GM23338 (cell line): ENCODE results near the gene FAM13C. TPM values are rescaled to one million over a fixed set of nuclear protein-coding genes. Genes with fewer than 3 reads are reported as not detected.

ENCODE experiments used
- ATAC-seq: fragments of 200-7000 bp; cut with Tn5 transposase; 3 replicates; pipeline ENCODE4 v1.9.1; 2020
- DNase-seq: peaks from one replicate; pipeline ENCODE4 v3.0.0-alpha.2; 2015; ENCODE audit warnings: low spot score
- H2AFZ ChIP-seq: fragments of 200-600 bp; sonication (generic); 2 replicates; pipeline ENCODE4 v1.8.0; 2016; ENCODE audit warnings: antibody characterized with exemption, mild to moderate bottlenecking, moderate library complexity
- H3F3A ChIP-seq: fragments of 200-600 bp; sonication (generic); replicated peaks from 2 replicates; pipeline ENCODE4 v1.8.0; 2017; ENCODE audit warnings: antibody characterized with exemption, mixed run types, low read depth
- H3K27ac ChIP-seq: fragments of 200-600 bp; sonication (generic); 2 replicates; pipeline ENCODE4 v1.6.1; 2016; ENCODE audit warnings: low read depth
- H3K27me3 ChIP-seq: fragments of 200-600 bp; sonication (generic); 2 replicates; pipeline ENCODE4 v1.8.0; 2016; ENCODE audit warnings: mild to moderate bottlenecking, mixed run types, moderate library complexity; ENCODE audit not compliant: insufficient read depth
- H3K36me3 ChIP-seq: fragments of 200-600 bp; sonication (generic); 2 replicates; pipeline ENCODE4 v1.8.0; 2016; ENCODE audit warnings: mild to moderate bottlenecking; ENCODE audit not compliant: insufficient read depth
- H3K4me1 ChIP-seq: fragments of 200-600 bp; sonication (generic); 2 replicates; pipeline ENCODE4 v1.8.0; 2016; ENCODE audit warnings: mild to moderate bottlenecking, moderate library complexity; ENCODE audit not compliant: insufficient read depth
- H3K4me2 ChIP-seq: fragments of 200-600 bp; sonication (generic); 2 replicates; pipeline ENCODE4 v1.7.1; 2017; ENCODE audit warnings: mixed run types
- H3K4me3 ChIP-seq: fragments of 200-600 bp; sonication (generic); 2 replicates; pipeline ENCODE4 v1.6.1; 2016; ENCODE audit warnings: mixed run types
- H3K79me2 ChIP-seq: fragments of 200-600 bp; sonication (generic); replicated peaks from 2 replicates; pipeline ENCODE4 v1.8.0; 2017; ENCODE audit warnings: mild to moderate bottlenecking; ENCODE audit not compliant: insufficient read depth
- H3K9me2 ChIP-seq: fragments of 200-600 bp; sonication (generic); 2 replicates; pipeline ENCODE4 v1.8.0; 2017; ENCODE audit not compliant: insufficient read depth
- H4K20me1 ChIP-seq: fragments of 200-600 bp; sonication (generic); replicated peaks from 2 replicates; pipeline ENCODE4 v1.8.0; 2017; ENCODE audit warnings: mild to moderate bottlenecking; ENCODE audit not compliant: insufficient read depth
- H3K27ac Mint-ChIP-seq: 2 replicates; pipeline ENCODE4 v1.8.0; 2020; ENCODE audit warnings: inconsistent platforms, mild to moderate bottlenecking, moderate library complexity, mixed read lengths
- H3K27me3 Mint-ChIP-seq: 3 replicates; pipeline ENCODE4 v1.8.0; 2022; ENCODE audit warnings: low read depth, mild to moderate bottlenecking, moderate library complexity, mixed read lengths, inconsistent platforms; ENCODE audit not compliant: insufficient read depth, poor library complexity
- H3K36me3 Mint-ChIP-seq: 3 replicates; pipeline ENCODE4 v1.8.0; 2021; ENCODE audit warnings: low read depth, mild to moderate bottlenecking, inconsistent platforms, moderate library complexity, mixed read lengths
- H3K4me1 Mint-ChIP-seq: 3 replicates; pipeline ENCODE4 v1.8.0; 2020; ENCODE audit warnings: mild to moderate bottlenecking, inconsistent platforms, mixed read lengths
- H3K4me3 Mint-ChIP-seq: 3 replicates; pipeline ENCODE4 v1.8.0; 2021; ENCODE audit warnings: moderate library complexity, mild to moderate bottlenecking, inconsistent platforms, mixed read lengths
- H3K9me3 Mint-ChIP-seq: 3 replicates; pipeline ENCODE4 v1.8.0; 2020; ENCODE audit warnings: moderate library complexity, mild to moderate bottlenecking, inconsistent platforms, mixed read lengths
- CREB1 ChIP-seq: fragments of 250-450 bp; sonication (Bioruptor Pico); IDR thresholded peaks from 2 replicates; pipeline ENCODE4 v1.5.0; 2020; ENCODE audit warnings: low read depth, mild to moderate bottlenecking, moderate library complexity
- CTCF ChIP-seq, 2 experiments: fragments of 200-600 bp in 1 of 2; sonication (generic) in 1 of 2; conservative IDR thresholded peaks; 2 replicates each; pipeline versions ENCODE4 v1.5.1 to v1.6.1; 2016 to 2017; ENCODE audit warnings: antibody characterized with exemption in 2 of 2, low read depth in 2 of 2, mild to moderate bottlenecking in 2 of 2, moderate library complexity in 1 of 2
- ETS1 ChIP-seq: IDR thresholded peaks from 2 replicates; pipeline ENCODE4 v1.6.1; 2016; ENCODE audit warnings: antibody characterized with exemption
- polyA plus RNA-seq: library from polyadenylated mRNA; unstranded; fragments of >200 nt; fragmentation: Nextera tagmentation; extraction: Ambion mirVana; gene quantifications from 2 replicates; pipeline ENCODE4 v1.2.1, GENCODE V29; 2016
- total RNA-seq: library from RNA; depleted of rRNA; stranded (reverse); fragments of >200 nt; shearing (Covaris generic); gene quantifications from 2 replicates; pipeline ENCODE4 v1.2.3, GENCODE V29; 2014
- TF ChIP-seq, protein P1 (sequence below): fragments of 250-450 bp; sonication (Bioruptor Pico); IDR thresholded peaks from 2 replicates; pipeline ENCODE4 v1.5.0; 2020; ENCODE audit warnings: mild to moderate bottlenecking, moderate library complexity

The FAM13C gene
- total and polyA plus RNA-seq, 2 experiments from 2014 or later, result 0.94 to 2.1 TPM

GRCh38 chr10:59289853-59290252, 72.5 kb downstream of the FAM13C start:
- Histone ChIP-seq H3K27ac (no peak overlapping the region), H2AFZ (peak overlapping the region; percentile 0; the same call in 1 of the 2 replicates), H3K4me2 (peak overlapping the region; percentile 66), H3K27me3 (no peaks in the 10 kb centered on the region), H3K79me2 (no peaks in the 10 kb centered on the region), H4K20me1 (no peaks in the 10 kb centered on the region), H3K4me3 (no peak overlapping the region), H3K9me2 (peaks cover 3% of the 10 kb centered on the region; the same call in 1 of the 2 replicates), H3F3A (no peaks in the 10 kb centered on the region), H3K36me3 (no peaks in the 10 kb centered on the region), H3K4me1 (peaks cover 16% of the 10 kb centered on the region; the same call in 1 of the 2 replicates)
- Mint-ChIP-seq H3K4me1 (peaks cover 23% of the 10 kb centered on the region), H3K4me3 (no peak overlapping the region), H3K27me3 (peaks cover 2% of the 10 kb centered on the region), H3K36me3 (no peaks in the 10 kb centered on the region), H3K9me3 (no peaks in the 10 kb centered on the region; the same call in 2 of the 3 replicates), H3K27ac (peak overlapping the region; percentile 16; the same call in 1 of the 2 replicates)
- DNase-seq (peak; percentile 21), ATAC-seq (peak; percentile 50)
- TF ChIP-seq, protein P1, sequence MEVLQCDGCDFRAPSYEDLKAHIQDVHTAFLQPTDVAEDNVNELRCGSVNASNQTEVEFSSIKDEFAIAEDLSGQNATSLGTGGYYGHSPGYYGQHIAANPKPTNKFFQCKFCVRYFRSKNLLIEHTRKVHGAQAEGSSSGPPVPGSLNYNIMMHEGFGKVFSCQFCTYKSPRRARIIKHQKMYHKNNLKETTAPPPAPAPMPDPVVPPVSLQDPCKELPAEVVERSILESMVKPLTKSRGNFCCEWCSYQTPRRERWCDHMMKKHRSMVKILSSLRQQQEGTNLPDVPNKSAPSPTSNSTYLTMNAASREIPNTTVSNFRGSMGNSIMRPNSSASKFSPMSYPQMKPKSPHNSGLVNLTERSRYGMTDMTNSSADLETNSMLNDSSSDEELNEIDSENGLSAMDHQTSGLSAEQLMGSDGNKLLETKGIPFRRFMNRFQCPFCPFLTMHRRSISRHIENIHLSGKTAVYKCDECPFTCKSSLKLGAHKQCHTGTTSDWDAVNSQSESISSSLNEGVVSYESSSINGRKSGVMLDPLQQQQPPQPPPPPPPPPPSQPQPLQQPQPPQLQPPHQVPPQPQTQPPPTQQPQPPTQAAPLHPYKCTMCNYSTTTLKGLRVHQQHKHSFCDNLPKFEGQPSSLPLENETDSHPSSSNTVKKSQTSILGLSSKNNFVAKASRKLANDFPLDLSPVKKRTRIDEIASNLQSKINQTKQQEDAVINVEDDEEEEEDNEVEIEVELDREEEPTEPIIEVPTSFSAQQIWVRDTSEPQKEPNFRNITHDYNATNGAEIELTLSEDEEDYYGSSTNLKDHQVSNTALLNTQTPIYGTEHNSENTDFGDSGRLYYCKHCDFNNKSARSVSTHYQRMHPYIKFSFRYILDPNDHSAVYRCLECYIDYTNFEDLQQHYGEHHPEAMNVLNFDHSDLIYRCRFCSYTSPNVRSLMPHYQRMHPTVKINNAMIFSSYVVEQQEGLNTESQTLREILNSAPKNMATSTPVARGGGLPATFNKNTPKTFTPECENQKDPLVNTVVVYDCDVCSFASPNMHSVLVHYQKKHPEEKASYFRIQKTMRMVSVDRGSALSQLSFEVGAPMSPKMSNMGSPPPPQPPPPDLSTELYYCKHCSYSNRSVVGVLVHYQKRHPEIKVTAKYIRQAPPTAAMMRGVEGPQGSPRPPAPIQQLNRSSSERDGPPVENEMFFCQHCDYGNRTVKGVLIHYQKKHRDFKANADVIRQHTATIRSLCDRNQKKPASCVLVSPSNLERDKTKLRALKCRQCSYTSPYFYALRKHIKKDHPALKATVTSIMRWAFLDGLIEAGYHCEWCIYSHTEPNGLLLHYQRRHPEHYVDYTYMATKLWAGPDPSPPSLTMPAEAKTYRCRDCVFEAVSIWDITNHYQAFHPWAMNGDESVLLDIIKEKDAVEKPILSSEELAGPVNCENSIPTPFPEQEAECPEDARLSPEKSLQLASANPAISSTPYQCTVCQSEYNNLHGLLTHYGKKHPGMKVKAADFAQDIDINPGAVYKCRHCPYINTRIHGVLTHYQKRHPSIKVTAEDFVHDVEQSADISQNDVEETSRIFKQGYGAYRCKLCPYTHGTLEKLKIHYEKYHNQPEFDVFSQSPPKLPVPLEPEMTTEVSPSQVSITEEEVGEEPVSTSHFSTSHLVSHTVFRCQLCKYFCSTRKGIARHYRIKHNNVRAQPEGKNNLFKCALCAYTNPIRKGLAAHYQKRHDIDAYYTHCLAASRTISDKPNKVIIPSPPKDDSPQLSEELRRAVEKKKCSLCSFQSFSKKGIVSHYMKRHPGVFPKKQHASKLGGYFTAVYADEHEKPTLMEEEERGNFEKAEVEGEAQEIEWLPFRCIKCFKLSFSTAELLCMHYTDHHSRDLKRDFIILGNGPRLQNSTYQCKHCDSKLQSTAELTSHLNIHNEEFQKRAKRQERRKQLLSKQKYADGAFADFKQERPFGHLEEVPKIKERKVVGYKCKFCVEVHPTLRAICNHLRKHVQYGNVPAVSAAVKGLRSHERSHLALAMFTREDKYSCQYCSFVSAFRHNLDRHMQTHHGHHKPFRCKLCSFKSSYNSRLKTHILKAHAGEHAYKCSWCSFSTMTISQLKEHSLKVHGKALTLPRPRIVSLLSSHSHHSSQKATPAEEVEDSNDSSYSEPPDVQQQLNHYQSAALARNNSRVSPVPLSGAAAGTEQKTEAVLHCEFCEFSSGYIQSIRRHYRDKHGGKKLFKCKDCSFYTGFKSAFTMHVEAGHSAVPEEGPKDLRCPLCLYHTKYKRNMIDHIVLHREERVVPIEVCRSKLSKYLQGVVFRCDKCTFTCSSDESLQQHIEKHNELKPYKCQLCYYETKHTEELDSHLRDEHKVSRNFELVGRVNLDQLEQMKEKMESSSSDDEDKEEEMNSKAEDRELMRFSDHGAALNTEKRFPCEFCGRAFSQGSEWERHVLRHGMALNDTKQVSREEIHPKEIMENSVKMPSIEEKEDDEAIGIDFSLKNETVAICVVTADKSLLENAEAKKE (CRISPR knock-in tag), result peak; percentile 42; the same call in 1 of the 2 replicates
- TF ChIP-seq CREB1 (CRISPR knock-in tag), result no peak
- no peak for TF ChIP-seq CTCF (conservative IDR thresholded peaks at IDR 0.05; ENCODE audit: low read depth in 2 of 2)
- TF ChIP-seq ETS1, result no peak
